NCI-H2107 treated with DMSO at 0.1 percent for 48 hours (cell line): ENCODE results near the gene LSM6.
A peak's percentile ranks its signal among the peaks of the same experiment; 100 is the strongest.

Experiments
- DNase-seq: peaks from one replicate; lab custom pipeline; 2025; ENCODE audit not compliant: unreplicated experiment; lab: John Stamatoyannopoulos, UW

LSM6 gene

GRCh38 chr4:146175541-146176453 lies at the start of gene LSM6:
TSS of gene LSM6 (plus strand) at chr4:146175718. CDS start at chr4:146182922, 7,204 bp downstream.
- DNase-seq: peak; percentile 47

- no peak for DNase-seq
These were observed 43.1 kb upstream of the LSM6 start for GRCh38 chr4:146132445-146132844.

GRCh38 chr4:146134761-146135445 lies 40.6 kb upstream of the LSM6 start:
- no peak for DNase-seq

- DNase-seq: no peak
These were observed 39.6 kb upstream of the LSM6 start for GRCh38 chr4:146135941-146136340.

- no peak for DNase-seq
These were observed 32.8 kb upstream of the LSM6 start for GRCh38 chr4:146142768-146143167.

GRCh38 chr4:146143888-146144287 lies 31.6 kb upstream of the LSM6 start:
- no peak for DNase-seq

- no peak for DNase-seq
These were observed 28.6 kb upstream of the LSM6 start for GRCh38 chr4:146146918-146147317.

- DNase-seq: no peak
These were observed 27.5 kb upstream of the LSM6 start for GRCh38 chr4:146148021-146148420.

- no peak for DNase-seq
These were observed 21.5 kb upstream of the LSM6 start for GRCh38 chr4:146154057-146154456.

GRCh38 chr4:146155152-146155724 lies 20.3 kb upstream of the LSM6 start:
- no peak for DNase-seq

GRCh38 chr4:146158036-146158745 lies 17.3 kb upstream of the LSM6 start:
- DNase-seq: no peak

GRCh38 chr4:146159384-146160058 lies 16.0 kb upstream of the LSM6 start:
- DNase-seq: no peak

GRCh38 chr4:146161243-146161642 lies 14.3 kb upstream of the LSM6 start:
- DNase-seq: no peak

GRCh38 chr4:146165221-146165620 lies 10.3 kb upstream of the LSM6 start:
- no peak for DNase-seq

GRCh38 chr4:146165840-146166239 lies 9.7 kb upstream of the LSM6 start:
- DNase-seq: no peak

GRCh38 chr4:146170149-146170548 lies 5.4 kb upstream of the LSM6 start:
- DNase-seq: no peak

GRCh38 chr4:146176891-146177290 lies 1.4 kb downstream of the LSM6 start:
- no peak for DNase-seq

GRCh38 chr4:146178126-146178525 lies 2.6 kb downstream of the LSM6 start:
- no peak for DNase-seq

- no peak for DNase-seq
These were observed 4.4 kb downstream of the LSM6 start for GRCh38 chr4:146179784-146180370.

- no peak for DNase-seq
These were observed 6.9 kb downstream of the LSM6 start for GRCh38 chr4:146182443-146182842.
